DOHH2 (cell line): ENCODE results near the gene ATP6V0D1.

ENCODE experiments used
- H3F3A ChIP-seq: fragments of 200-600 bp; sonication (generic), shearing (Covaris generic); 2 replicates; pipeline ENCODE4 v1.6.0; 2016; ENCODE audit warnings: antibody characterized with exemption, mild to moderate bottlenecking; ENCODE audit not compliant: control insufficient read depth, insufficient read depth
- H3K27ac ChIP-seq: fragments of 200-600 bp; sonication (generic); 2 replicates; pipeline ENCODE4 v1.5.1; 2014; ENCODE audit warnings: low read depth, mild to moderate bottlenecking, low read length, moderate library complexity
- H3K27me3 ChIP-seq: fragments of 200-600 bp; sonication (generic); 2 replicates; pipeline ENCODE4 v1.6.1; 2014; ENCODE audit warnings: mild to moderate bottlenecking, low read length, mixed read lengths; ENCODE audit not compliant: control insufficient read depth
- H3K36me3 ChIP-seq: fragments of 200-600 bp; sonication (generic); 2 replicates; pipeline ENCODE4 v1.6.1; 2014; ENCODE audit warnings: mild to moderate bottlenecking, low read length, moderate library complexity, mixed read lengths; ENCODE audit not compliant: control insufficient read depth
- H3K4me1 ChIP-seq: fragments of 200-600 bp; sonication (generic); 2 replicates; pipeline ENCODE4 v1.6.1; 2014; ENCODE audit warnings: mild to moderate bottlenecking, low read length, mixed read lengths; ENCODE audit not compliant: control insufficient read depth
- H3K4me2 ChIP-seq: fragments of 200-600 bp; sonication (generic); 2 replicates; pipeline ENCODE4 v1.6.0; 2014; ENCODE audit warnings: mild to moderate bottlenecking, low read length, moderate library complexity
- H3K4me3 ChIP-seq: fragments of 200-600 bp; sonication (generic); 2 replicates; pipeline ENCODE4 v1.5.1; 2014; ENCODE audit warnings: mild to moderate bottlenecking, low read length, mixed read lengths
- H3K79me2 ChIP-seq: fragments of 200-600 bp; sonication (generic); 2 replicates; pipeline ENCODE4 v1.6.1; 2014; ENCODE audit warnings: mild to moderate bottlenecking, low read length, mixed read lengths; ENCODE audit not compliant: control insufficient read depth
- H3K9me2 ChIP-seq: fragments of 200-600 bp; sonication (generic); replicated peaks from 2 replicates; pipeline ENCODE4 v1.6.1; 2014; ENCODE audit warnings: mild to moderate bottlenecking, low read length, mixed read lengths; ENCODE audit not compliant: control insufficient read depth
- H3K9me3 ChIP-seq: fragments of 200-600 bp; sonication (generic); 2 replicates; pipeline ENCODE4 v1.6.1; 2014; ENCODE audit warnings: antibody characterized with exemption, low read length, mixed read lengths; ENCODE audit not compliant: control insufficient read depth, insufficient read depth
- H4K20me1 ChIP-seq: fragments of 200-600 bp; sonication (generic); 2 replicates; pipeline ENCODE4 v1.6.0; 2014; ENCODE audit warnings: low read depth, mild to moderate bottlenecking, antibody characterized with exemption, low read length, moderate library complexity; ENCODE audit not compliant: control insufficient read depth, insufficient read depth
- EZH2phosphoT487 ChIP-seq: fragments of 200-600 bp; sonication (generic); IDR thresholded peaks from 2 replicates; pipeline ENCODE4 v1.6.1; 2017; ENCODE audit warnings: borderline replicate concordance, mild to moderate bottlenecking, antibody characterized with exemption, low read length, moderate library complexity, mixed read lengths
- TF ChIP-seq, protein P1 (sequence below): fragments of 200-600 bp; sonication (generic); IDR thresholded peaks from one replicate; pipeline ENCODE4 v1.5.1; 2014; ENCODE audit warnings: antibody characterized with exemption, mild to moderate bottlenecking, low read depth, low read length; ENCODE audit not compliant: poor library complexity, severe bottlenecking

The ATP6V0D1 gene

DNA sequence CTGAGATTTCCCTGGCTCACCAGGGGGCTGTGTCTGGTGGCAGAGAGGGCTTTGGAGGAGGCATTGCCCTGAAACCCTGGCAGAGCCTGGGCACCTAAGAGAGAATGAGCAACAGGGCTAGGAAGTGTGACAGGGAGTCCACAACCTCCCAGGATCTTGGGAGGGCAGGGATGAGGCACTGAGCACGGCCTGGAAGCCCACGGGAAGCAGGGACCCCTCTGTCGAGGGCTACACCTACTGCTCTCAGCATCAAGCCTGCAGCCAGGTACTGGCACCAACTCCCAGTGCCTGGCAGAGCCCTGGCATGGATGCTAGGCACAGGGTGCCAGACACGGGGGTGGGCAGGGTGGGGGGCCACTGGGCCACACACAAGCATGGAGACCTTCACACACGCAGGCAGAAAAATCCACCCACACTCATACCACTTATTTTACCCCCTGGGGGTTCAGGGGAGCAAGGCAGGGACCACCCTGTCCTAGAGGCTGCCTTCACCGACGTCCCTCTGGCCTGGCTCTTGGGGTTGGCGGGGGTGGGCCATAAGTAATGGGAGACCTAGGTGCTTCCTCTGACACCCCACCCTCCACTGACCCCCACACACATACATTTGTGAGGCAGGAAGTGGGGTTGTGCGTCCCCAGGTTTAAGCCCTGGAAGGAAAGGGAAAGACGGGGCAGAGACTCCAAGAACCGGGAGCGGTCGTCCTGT is 51.0 kb downstream of the ATP6V0D1 start:
- H3K36me3 ChIP-seq: no peaks in the 10 kb centered on the region
- no peak overlapping the region for H3K27ac ChIP-seq
- H3K4me2 ChIP-seq: peak overlapping the region; percentile 66

DNA sequence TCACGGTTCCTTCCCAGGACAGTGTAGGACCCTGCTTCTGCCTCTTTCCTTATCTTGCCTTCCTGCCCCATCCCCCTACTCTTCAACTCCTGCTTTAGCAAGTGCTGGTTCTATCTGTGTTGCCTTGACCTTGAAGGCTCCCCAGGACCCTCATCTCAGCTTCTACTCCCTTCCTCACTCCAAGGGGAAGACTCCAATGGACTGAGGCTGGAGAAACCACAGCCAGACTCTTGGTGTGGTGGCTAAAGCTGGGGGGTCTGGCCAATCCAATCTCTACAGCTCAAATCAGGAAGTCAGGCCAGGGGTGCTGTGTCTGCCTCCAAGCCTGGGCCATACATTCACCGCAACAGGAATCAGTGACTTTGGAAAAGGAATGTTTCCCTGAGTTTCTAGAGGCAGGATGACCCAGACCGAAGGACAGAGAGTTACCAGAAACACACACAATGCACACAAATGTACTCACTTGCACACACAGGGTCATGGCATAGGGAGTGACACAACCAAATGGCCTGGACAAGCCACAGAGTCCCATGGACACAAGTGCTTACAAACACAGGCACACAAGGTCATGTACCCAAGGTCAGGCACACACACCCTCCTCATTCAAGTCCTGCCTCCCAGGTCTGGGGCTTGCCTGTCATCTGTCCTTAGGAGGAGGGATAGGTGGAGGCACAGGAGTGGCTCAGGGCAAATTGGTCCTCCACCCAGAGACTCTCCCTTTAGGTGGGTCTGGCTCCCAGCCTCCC is 51.7 kb downstream of the ATP6V0D1 start:
- Histone ChIP-seq H3K27me3 (peaks cover 53% of the 10 kb centered on the region), H3K4me1 (peaks cover 11% of the 10 kb centered on the region), H3K4me3 (no peak overlapping the region), H3K27ac (no peak overlapping the region), H3K9me2 (no peaks in the 10 kb centered on the region), H3K9me3 (no peaks in the 10 kb centered on the region), H3F3A (no peaks in the 10 kb centered on the region), H3K4me2 (no peak overlapping the region), H4K20me1 (no peaks in the 10 kb centered on the region), H3K36me3 (no peaks in the 10 kb centered on the region), H3K79me2 (no peaks in the 10 kb centered on the region)
- TF ChIP-seq EZH2phosphoT487: no peak
- TF ChIP-seq, protein P1, sequence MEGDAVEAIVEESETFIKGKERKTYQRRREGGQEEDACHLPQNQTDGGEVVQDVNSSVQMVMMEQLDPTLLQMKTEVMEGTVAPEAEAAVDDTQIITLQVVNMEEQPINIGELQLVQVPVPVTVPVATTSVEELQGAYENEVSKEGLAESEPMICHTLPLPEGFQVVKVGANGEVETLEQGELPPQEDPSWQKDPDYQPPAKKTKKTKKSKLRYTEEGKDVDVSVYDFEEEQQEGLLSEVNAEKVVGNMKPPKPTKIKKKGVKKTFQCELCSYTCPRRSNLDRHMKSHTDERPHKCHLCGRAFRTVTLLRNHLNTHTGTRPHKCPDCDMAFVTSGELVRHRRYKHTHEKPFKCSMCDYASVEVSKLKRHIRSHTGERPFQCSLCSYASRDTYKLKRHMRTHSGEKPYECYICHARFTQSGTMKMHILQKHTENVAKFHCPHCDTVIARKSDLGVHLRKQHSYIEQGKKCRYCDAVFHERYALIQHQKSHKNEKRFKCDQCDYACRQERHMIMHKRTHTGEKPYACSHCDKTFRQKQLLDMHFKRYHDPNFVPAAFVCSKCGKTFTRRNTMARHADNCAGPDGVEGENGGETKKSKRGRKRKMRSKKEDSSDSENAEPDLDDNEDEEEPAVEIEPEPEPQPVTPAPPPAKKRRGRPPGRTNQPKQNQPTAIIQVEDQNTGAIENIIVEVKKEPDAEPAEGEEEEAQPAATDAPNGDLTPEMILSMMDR: no peak

More for the DNA sequence above, 51.0 kb downstream of the ATP6V0D1 start:
- Histone ChIP-seq H3K4me3 (peak overlapping the region; percentile 67), H4K20me1 (no peaks in the 10 kb centered on the region), H3K9me3 (no peaks in the 10 kb centered on the region), H3K27me3 (peaks cover 50% of the 10 kb centered on the region), H3F3A (no peaks in the 10 kb centered on the region), H3K9me2 (no peaks in the 10 kb centered on the region), H3K4me1 (peaks cover 9% of the 10 kb centered on the region), H3K79me2 (no peaks in the 10 kb centered on the region)
- no peak for TF ChIP-seq EZH2phosphoT487
- TF ChIP-seq, protein P1: no peak

DNA sequence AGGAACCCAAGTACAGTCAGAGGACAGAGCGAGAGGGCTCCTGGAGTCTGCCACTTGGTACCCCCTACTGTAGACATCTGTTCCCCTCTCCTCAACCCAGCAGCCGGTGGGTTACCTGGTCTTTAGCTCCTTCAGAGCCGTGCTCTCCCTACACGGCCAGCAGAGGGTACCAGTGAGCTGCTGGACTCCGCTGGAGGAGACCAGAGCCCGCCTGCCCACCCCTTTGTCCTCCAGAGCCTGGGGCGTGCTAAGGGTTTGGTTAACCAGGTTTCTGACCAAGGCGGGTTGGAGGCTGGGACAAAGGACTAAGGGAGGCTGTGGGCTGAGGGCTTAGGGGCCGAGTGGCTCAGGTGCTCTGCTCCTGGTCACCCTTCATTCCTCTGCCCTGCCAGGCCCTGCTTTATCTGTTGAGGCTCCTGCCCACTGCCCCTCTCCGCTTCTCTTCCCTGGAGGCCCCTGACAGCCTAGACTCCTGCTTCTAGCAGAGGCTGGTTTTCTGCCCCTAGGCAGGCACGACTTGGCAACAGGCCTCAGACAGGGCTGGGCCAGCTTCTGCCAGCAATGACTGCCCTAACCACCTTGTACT is 52.7 kb downstream of the ATP6V0D1 start:
- no peak overlapping the region for H3K4me3 ChIP-seq
- H3K4me2 ChIP-seq: no peak overlapping the region
- H3K36me3 ChIP-seq: no peaks in the 10 kb centered on the region
- peaks cover 14% of the 10 kb centered on the region for H3K4me1 ChIP-seq
- no peaks in the 10 kb centered on the region for H3K9me3 ChIP-seq
- H4K20me1 ChIP-seq: no peaks in the 10 kb centered on the region
- no peaks in the 10 kb centered on the region for H3K79me2 ChIP-seq
- no peaks in the 10 kb centered on the region for H3F3A ChIP-seq
- no peaks in the 10 kb centered on the region for H3K9me2 ChIP-seq
- no peak overlapping the region for H3K27ac ChIP-seq
- peaks cover 57% of the 10 kb centered on the region for H3K27me3 ChIP-seq
- TF ChIP-seq, protein P1: peak; percentile 86
- TF ChIP-seq EZH2phosphoT487: no peak
